Mesenchymal stem cell (in vitro differentiated cells and primary cell): ENCODE data around the gene ISOC2. TPM values are rescaled to one million over a fixed set of nuclear protein-coding genes. Genes with fewer than 3 reads are reported as not detected.

Experiments used
- DNase-seq: peaks from one replicate; pipeline ENCODE4 v3.0.0-alpha.2; 2013
- H2AFZ ChIP-seq: one replicate; pipeline ENCODE4 v1.6.1; 2013; ENCODE audit warnings: low read depth, mild to moderate bottlenecking, control low read depth, inconsistent platforms, low read length, moderate library complexity
- H2AK5ac ChIP-seq: 2 replicates; pipeline ENCODE4 v1.6.1; 2013; ENCODE audit warnings: low read length, moderate library complexity, mild to moderate bottlenecking, inconsistent platforms; ENCODE audit not compliant: severe bottlenecking
- H2BK120ac ChIP-seq: one replicate; pipeline ENCODE4 v1.6.1; 2013; ENCODE audit warnings: low read depth, mild to moderate bottlenecking, inconsistent platforms, low read length, moderate library complexity
- H2BK12ac ChIP-seq, 2 experiments: one replicate each; pipeline ENCODE4 v1.6.1; 2013; ENCODE audit warnings: inconsistent platforms in 2 of 2, low read length in 2 of 2, mild to moderate bottlenecking in 2 of 2, moderate library complexity in 2 of 2, control low read depth in 1 of 2
- H2BK15ac ChIP-seq: one replicate; pipeline ENCODE4 v1.6.1; 2013; ENCODE audit warnings: mild to moderate bottlenecking, low read depth, inconsistent platforms; ENCODE audit not compliant: poor library complexity, severe bottlenecking
- H2BK5ac ChIP-seq: 2 replicates; pipeline ENCODE4 v1.6.1; 2013; ENCODE audit warnings: low read depth, mild to moderate bottlenecking, low read length, control low read depth, inconsistent platforms; ENCODE audit not compliant: poor library complexity, severe bottlenecking
- H3K14ac ChIP-seq, 2 experiments: one replicate each; pipeline ENCODE4 v1.6.1; 2013; ENCODE audit warnings: inconsistent platforms in 2 of 2, low read length in 2 of 2, control low read depth in 1 of 2, mild to moderate bottlenecking in 1 of 2, moderate library complexity in 1 of 2
- H3K18ac ChIP-seq, 2 experiments: one replicate each; pipeline ENCODE4 v1.6.1; 2013; ENCODE audit warnings: inconsistent platforms in 2 of 2, low read length in 2 of 2, control low read depth in 1 of 2, low read depth in 1 of 2, mild to moderate bottlenecking in 1 of 2
- H3K23ac ChIP-seq, 2 experiments: one replicate each; pipeline ENCODE4 v1.6.1; 2013; ENCODE audit warnings: inconsistent platforms in 2 of 2, low read length in 2 of 2, mild to moderate bottlenecking in 2 of 2, moderate library complexity in 2 of 2, control low read depth in 1 of 2
- H3K27ac ChIP-seq: 2 replicates; pipeline ENCODE4 v1.5.1; 2013; ENCODE audit warnings: mild to moderate bottlenecking, moderate library complexity, low read length, control low read depth, inconsistent platforms; ENCODE audit not compliant: poor library complexity, severe bottlenecking
- H3K27me3 ChIP-seq, 2 experiments: 2 replicates each; pipeline versions ENCODE4 v1.6.1 to v1.7.0; 2013; ENCODE audit warnings: low read length in 2 of 2, mild to moderate bottlenecking in 2 of 2, moderate library complexity in 2 of 2, control low read depth in 1 of 2, inconsistent platforms in 1 of 2; ENCODE audit not compliant: control insufficient read depth in 1 of 2, insufficient read depth in 1 of 2
- H3K36me3 ChIP-seq, 2 experiments: 2 replicates each; pipeline versions ENCODE4 v1.6.1 to v1.7.0; 2013; ENCODE audit warnings: low read length in 2 of 2, control low read depth in 1 of 2, inconsistent platforms in 1 of 2, low read depth in 1 of 2, mild to moderate bottlenecking in 1 of 2; ENCODE audit not compliant: insufficient read depth in 2 of 2, control insufficient read depth in 1 of 2
- H3K4ac ChIP-seq, 2 experiments: one replicate each; pipeline ENCODE4 v1.6.1; 2013; ENCODE audit warnings: inconsistent platforms in 2 of 2, low read length in 2 of 2, mild to moderate bottlenecking in 2 of 2, moderate library complexity in 2 of 2, control low read depth in 1 of 2, low read depth in 1 of 2
- H3K4me1 ChIP-seq: 2 replicates; pipeline ENCODE4 v1.6.1; 2013; ENCODE audit warnings: low read depth, low read length, control low read depth; ENCODE audit not compliant: control insufficient read depth, insufficient read depth
- H3K4me2 ChIP-seq: 2 replicates; pipeline ENCODE4 v1.6.1; 2013; ENCODE audit warnings: low read length, mild to moderate bottlenecking, inconsistent platforms; ENCODE audit not compliant: poor library complexity, severe bottlenecking
- H3K4me3 ChIP-seq, 2 experiments: 2 replicates each; pipeline versions ENCODE4 v1.5.1 to v1.7.0; 2013; ENCODE audit warnings: low read length in 2 of 2, mild to moderate bottlenecking in 2 of 2, control low read depth in 1 of 2, low read depth in 1 of 2; ENCODE audit not compliant: insufficient read depth in 1 of 2
- H3K79me1 ChIP-seq: replicated peaks from 2 replicates; pipeline ENCODE4 v1.6.1; 2013; ENCODE audit warnings: mild to moderate bottlenecking, control low read depth, low read length, inconsistent platforms; ENCODE audit not compliant: poor library complexity, severe bottlenecking
- H3K9ac ChIP-seq: 2 replicates; pipeline ENCODE4 v1.7.0; 2013; ENCODE audit warnings: mild to moderate bottlenecking, low read length, moderate library complexity
- H3K9me3 ChIP-seq: 2 replicates; pipeline ENCODE4 v1.7.0; 2013; ENCODE audit warnings: mild to moderate bottlenecking, low read length; ENCODE audit not compliant: control insufficient read depth
- H4K8ac ChIP-seq: one replicate; pipeline ENCODE4 v1.6.1; 2013; ENCODE audit warnings: inconsistent platforms, mild to moderate bottlenecking, low read length, moderate library complexity
- H4K91ac ChIP-seq: one replicate; pipeline ENCODE4 v1.6.1; 2013; ENCODE audit warnings: mild to moderate bottlenecking, low read length, inconsistent platforms
- WGBS: methylation state at CpG from one replicate; pipeline ENCODE4 v1.1.7; 2013; ENCODE audit warnings: mixed read lengths; 5-methylcytosine and 5-hydroxymethylcytosine counted together
- polyA plus RNA-seq, 2 experiments: library from polyadenylated mRNA; stranded (reverse); fragments of 200-250 nt; gene quantifications; one replicate each; pipeline ENCODE4 v1.2.3, GENCODE V29; 2013

The ISOC2 gene, protein sequence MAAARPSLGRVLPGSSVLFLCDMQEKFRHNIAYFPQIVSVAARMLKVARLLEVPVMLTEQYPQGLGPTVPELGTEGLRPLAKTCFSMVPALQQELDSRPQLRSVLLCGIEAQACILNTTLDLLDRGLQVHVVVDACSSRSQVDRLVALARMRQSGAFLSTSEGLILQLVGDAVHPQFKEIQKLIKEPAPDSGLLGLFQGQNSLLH
- polyA plus RNA-seq (2013, experiment 1 of 2): 54.6 TPM
- 52.1 TPM for polyA plus RNA-seq (2013, experiment 2 of 2)

DNA sequence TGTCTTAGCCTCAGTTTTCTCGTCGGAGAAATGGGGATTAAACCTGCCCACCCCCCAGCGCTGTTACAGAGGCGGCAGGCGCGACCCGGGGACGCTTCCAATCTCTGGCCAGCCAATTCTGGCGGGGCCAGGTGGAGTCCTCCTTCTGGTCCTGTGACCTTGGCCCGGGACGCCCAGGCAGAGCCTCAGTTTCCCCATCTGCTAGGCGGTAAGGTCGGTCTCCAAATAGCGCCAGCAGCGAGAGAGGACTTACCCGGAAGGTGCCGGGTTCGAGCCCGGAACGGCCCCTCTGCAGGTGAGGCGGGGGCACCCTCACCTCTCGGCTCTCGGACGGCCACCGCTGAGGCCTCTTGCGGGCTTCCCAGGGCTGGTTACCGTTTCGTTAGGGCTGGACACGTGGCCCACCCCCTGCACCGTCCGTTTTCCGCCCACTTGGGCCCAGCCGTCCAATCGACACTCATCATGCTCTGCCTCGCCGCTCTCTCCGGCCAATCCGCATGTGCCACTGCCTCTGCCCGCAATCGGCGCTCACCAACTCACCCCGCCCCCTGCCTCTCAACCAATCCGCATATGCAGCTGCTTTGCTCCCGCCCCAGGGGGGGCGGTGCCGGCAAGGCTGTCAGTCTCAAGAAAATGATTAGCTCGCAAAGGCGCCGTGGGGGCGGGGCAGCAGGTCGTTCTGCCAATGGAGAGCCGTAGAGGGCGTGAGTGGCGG is at the start of gene ISOC2:
Gene ISOC2, minus strand, starts transcription at position 384 of the 715 bp plus-strand sequence. CDS start 5,156 bp downstream, outside the sequence.
- Histone ChIP-seq H2BK5ac (peak within 1 kb of the TSS; percentile 51), H2BK120ac (peak within 1 kb of the TSS; percentile 4), H4K8ac (peak within 1 kb of the TSS; percentile 47), H3K14ac (peak within 1 kb of the TSS in 1 of 2 experiments; percentile 50), H3K4me1 (peaks cover 17% of the 10 kb centered on the region), H3K4me2 (peak within 1 kb of the TSS; percentile 86), H2AFZ (peak within 1 kb of the TSS; percentile 87), H3K4ac (peak within 1 kb of the TSS; percentile 77 to 99), H4K91ac (peak within 1 kb of the TSS; percentile 91), H3K4me3 (peak within 1 kb of the TSS; percentile 86 to 99), H3K9ac (peak within 1 kb of the TSS; percentile 96), H2AK5ac (peak within 1 kb of the TSS; percentile 65), H3K36me3 (peaks cover 0 to 6% of the 10 kb centered on the region in 2 experiments), H2BK12ac (peak within 1 kb of the TSS in 1 of 2 experiments; percentile 50), H3K23ac (peak within 1 kb of the TSS in 1 of 2 experiments; percentile 46), H3K27me3 (no peaks in the 10 kb centered on the region), H3K9me3 (no peaks in the 10 kb centered on the region), H2BK15ac (peak within 1 kb of the TSS; percentile 33), H3K18ac (peak within 1 kb of the TSS; percentile 95 to 98), H3K27ac (peak within 1 kb of the TSS; percentile 70), H3K79me1 (peaks cover 14% of the 10 kb centered on the region)
- 1% methylated on average over 54 of the region's 54 CpGs for WGBS
- DNase-seq: peak; percentile 100

DNA sequence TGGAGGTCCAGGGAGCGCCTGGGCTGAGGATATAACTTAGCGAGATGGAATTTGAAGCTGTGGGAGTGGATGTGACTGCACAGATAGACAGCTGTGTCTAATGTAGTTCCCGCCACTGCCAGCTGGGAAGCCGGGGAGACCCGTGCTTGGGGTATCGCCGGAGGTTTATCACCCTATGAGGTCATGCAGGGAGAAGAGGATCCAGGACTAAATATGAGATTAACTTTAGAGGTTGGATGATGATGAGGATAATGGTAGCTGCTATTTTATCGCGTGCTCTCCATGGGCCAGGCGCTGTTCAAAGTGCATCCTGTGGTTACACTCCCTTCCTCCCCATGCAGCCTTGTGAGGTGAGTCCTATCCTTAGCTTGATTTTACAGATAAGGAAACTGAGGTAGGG is 46.7 kb upstream of the ISOC2 start:
- WGBS: 89% methylated on average over 10 of the region's 10 CpGs
- H2AFZ ChIP-seq: no peak overlapping the region
- no peaks in the 10 kb centered on the region for H3K27me3 ChIP-seq
- H3K4ac ChIP-seq: no peak overlapping the region
- H2BK120ac ChIP-seq: no peak overlapping the region
- H3K23ac ChIP-seq: no peak overlapping the region
- H2AK5ac ChIP-seq: no peak overlapping the region
- H3K18ac ChIP-seq: no peak overlapping the region
- H2BK5ac ChIP-seq: no peak overlapping the region
- H4K91ac ChIP-seq: no peak overlapping the region
- H3K9me3 ChIP-seq: no peaks in the 10 kb centered on the region
- no peak overlapping the region for H2BK15ac ChIP-seq
- no peak overlapping the region for H3K4me3 ChIP-seq
- DNase-seq: no peak
- peaks cover 2% of the 10 kb centered on the region for H3K79me1 ChIP-seq
- H2BK12ac ChIP-seq: no peak overlapping the region
- H3K4me2 ChIP-seq: no peak overlapping the region
- H3K27ac ChIP-seq: no peak overlapping the region
- peaks cover 21 to 42% of the 10 kb centered on the region in 2 experiments for H3K36me3 ChIP-seq
- no peak overlapping the region for H3K14ac ChIP-seq
- no peak overlapping the region for H3K9ac ChIP-seq
- no peak overlapping the region for H4K8ac ChIP-seq
- peaks cover 4% of the 10 kb centered on the region for H3K4me1 ChIP-seq

DNA sequence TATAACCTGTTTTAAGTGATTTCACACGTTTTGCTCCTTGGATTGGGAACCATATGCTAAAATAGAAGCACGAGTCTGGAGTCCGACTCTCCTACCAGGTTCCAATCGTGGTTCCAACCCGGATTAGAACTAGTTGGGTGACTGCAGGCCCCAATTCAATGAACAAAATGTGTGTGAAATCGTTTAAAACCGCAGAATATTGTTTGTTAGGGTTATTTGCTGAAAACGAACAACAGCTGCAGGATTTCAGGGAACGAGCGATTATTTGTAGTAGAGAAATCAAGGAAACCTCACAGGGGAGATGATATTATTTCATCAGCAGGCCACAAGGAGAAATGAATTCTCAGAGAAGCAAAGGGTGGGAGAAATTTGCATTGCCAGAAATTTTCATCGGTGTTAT is 43.5 kb upstream of the ISOC2 start:
- 83% methylated on average over 11 of the region's 11 CpGs for WGBS
- no peak overlapping the region for H2BK120ac ChIP-seq
- H2BK15ac ChIP-seq: no peak overlapping the region
- no peak overlapping the region for H3K23ac ChIP-seq
- H2BK12ac ChIP-seq: no peak overlapping the region
- no peak overlapping the region for H3K4me3 ChIP-seq
- H3K27me3 ChIP-seq: no peaks in the 10 kb centered on the region
- H3K9ac ChIP-seq: no peak overlapping the region
- no peak overlapping the region for H3K4ac ChIP-seq
- no peak overlapping the region for H2AK5ac ChIP-seq
- no peaks in the 10 kb centered on the region for H3K9me3 ChIP-seq
- H2BK5ac ChIP-seq: no peak overlapping the region
- H4K91ac ChIP-seq: no peak overlapping the region
- no peak overlapping the region for H3K18ac ChIP-seq
- no peak overlapping the region for H3K14ac ChIP-seq
- no peak overlapping the region for H4K8ac ChIP-seq
- no peak overlapping the region for H3K27ac ChIP-seq
- H2AFZ ChIP-seq: no peak overlapping the region
- H3K4me1 ChIP-seq: peaks cover 4% of the 10 kb centered on the region
- no peak for DNase-seq
- H3K79me1 ChIP-seq: no peaks in the 10 kb centered on the region
- H3K4me2 ChIP-seq: no peak overlapping the region
- H3K36me3 ChIP-seq: peaks cover 31 to 56% of the 10 kb centered on the region in 2 experiments

DNA sequence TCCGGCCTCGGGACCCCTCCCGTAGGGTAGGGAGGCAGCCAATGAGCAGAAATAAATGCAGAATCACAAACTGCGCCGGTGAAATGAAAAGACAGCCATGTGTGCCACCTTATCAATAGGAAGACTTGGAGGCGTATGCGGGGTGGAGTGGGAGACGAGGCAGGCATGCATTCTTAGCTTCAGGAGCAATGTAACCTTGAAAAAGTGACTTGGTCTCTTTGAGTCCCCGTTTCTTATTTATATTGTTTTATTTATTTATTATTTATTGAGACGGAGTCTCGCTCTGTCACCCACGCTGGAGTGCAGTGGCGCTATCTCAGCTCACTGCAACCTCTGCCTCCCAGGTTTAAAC is 42.8 kb upstream of the ISOC2 start:
- Histone ChIP-seq H3K18ac (no peak overlapping the region), H3K9me3 (no peaks in the 10 kb centered on the region), H3K4me1 (peaks cover 4% of the 10 kb centered on the region), H2AFZ (no peak overlapping the region), H3K14ac (no peak overlapping the region), H2BK120ac (no peak overlapping the region), H3K27ac (no peak overlapping the region), H2BK12ac (no peak overlapping the region), H3K4ac (no peak overlapping the region), H3K79me1 (no peaks in the 10 kb centered on the region), H4K8ac (no peak overlapping the region), H2BK5ac (no peak overlapping the region), H3K4me2 (peak overlapping the region; percentile 43), H3K4me3 (peak overlapping the region in 1 of 2 experiments; percentile 75), H2AK5ac (no peak overlapping the region), H2BK15ac (no peak overlapping the region), H3K36me3 (peaks cover 35 to 62% of the 10 kb centered on the region in 2 experiments), H4K91ac (no peak overlapping the region), H3K23ac (no peak overlapping the region), H3K9ac (peak overlapping the region; percentile 69), H3K27me3 (no peaks in the 10 kb centered on the region)
- WGBS: 34% methylated on average over 12 of the region's 13 CpGs
- DNase-seq: no peak
